Measurements from ENCODE around the gene SKA2.

GRCh38 chr17:59069856-59070255 is 85.1 kb downstream of the SKA2 start:
- TF ChIP-seq POLR2AphosphoS5 (IDR thresholded peaks at IDR 0.05) (no peak), CTCF (IDR thresholded peaks at IDR 0.05) (no peak), EP300 (IDR thresholded peaks at IDR 0.05) (no peak)
